BE2C (cell line): ENCODE results near the gene SLC6A8.

ENCODE experiments used
- DNase-seq: peaks from one replicate; pipeline ENCODE4 v3.0.0-alpha.2; 2020
- H3K27me3 ChIP-seq: fragments of 250-450 bp; sonication (Bioruptor Pico); 2 replicates; pipeline ENCODE4 v1.5.1; 2020; ENCODE audit warnings: mild to moderate bottlenecking
- H3K36me3 ChIP-seq: fragments of 250-450 bp; sonication (Bioruptor Pico); 2 replicates; pipeline ENCODE4 v1.5.1; 2020; ENCODE audit warnings: mild to moderate bottlenecking
- H3K4me1 ChIP-seq: fragments of 250-450 bp; sonication (Bioruptor Pico); 2 replicates; pipeline ENCODE4 v1.5.1; 2020
- H3K4me3 ChIP-seq: 2 replicates; pipeline ENCODE4 v1.5.1; 2011; ENCODE audit warnings: low read depth, low read length
- H3K9me3 ChIP-seq: fragments of 250-450 bp; sonication (Bioruptor Pico); 2 replicates; pipeline ENCODE4 v1.5.1; 2020
- CTCF ChIP-seq: IDR thresholded peaks from 2 replicates; pipeline ENCODE4 v1.5.1; 2012; ENCODE audit warnings: mild to moderate bottlenecking, low read depth, low read length

Gene SLC6A8

DNA sequence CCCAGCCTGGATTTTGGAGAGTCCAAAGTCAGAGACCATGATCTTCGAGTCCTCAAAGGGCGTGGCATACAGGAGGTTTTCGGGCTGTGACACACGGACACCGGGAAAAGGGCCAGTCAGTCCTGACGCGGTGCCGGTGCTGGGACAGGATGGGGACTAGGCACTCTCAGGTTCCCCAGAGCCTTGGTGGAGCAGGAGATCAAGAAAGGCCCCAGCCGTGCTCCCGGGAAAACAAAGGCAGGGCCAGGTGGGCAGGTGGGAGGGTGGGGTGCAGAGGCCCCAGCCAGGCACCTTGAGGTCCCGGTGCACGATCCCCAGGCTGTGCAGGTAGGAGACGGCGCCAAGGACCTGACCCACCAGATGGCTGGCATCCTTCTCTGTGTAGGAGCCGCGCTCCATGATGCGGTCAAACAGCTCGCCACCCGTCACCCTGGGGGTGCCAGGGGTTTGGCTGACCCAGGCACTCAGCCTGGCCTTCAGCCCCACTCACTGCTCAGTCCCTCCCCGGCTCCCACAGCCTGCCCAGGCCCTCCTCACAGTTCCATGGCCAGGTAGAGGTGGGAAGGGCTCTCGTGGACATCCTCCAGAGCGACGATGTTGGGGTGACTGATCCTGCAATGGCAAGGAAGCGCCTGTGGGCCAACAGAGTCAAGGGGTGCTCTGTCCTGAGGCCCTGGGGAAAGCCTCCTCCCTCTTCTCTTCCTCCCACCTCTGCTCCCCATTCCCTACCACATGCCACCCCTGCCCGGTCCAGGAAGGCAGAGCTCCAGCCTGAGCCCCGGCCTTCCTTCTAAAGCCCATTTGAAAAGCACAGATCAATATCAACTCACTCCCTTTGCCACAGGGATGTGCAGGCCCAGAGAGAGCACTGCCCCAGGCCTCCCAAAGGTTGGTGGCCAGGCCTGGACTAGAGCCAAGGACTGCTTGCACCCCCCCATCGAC, 15.9 kb upstream of the SLC6A8 start:
- TF ChIP-seq CTCF = no peak
- Histone ChIP-seq H3K4me1 (0 out of 2 replicates have a peak, but pooled peaks cover 3% of the 10 kb centered on the region), H3K4me3 (no peak overlapping the region), H3K27me3 (no peaks in the 10 kb centered on the region), H3K9me3 (no peaks in the 10 kb centered on the region), H3K36me3 (no peaks in the 10 kb centered on the region)
- no peak for DNase-seq

DNA sequence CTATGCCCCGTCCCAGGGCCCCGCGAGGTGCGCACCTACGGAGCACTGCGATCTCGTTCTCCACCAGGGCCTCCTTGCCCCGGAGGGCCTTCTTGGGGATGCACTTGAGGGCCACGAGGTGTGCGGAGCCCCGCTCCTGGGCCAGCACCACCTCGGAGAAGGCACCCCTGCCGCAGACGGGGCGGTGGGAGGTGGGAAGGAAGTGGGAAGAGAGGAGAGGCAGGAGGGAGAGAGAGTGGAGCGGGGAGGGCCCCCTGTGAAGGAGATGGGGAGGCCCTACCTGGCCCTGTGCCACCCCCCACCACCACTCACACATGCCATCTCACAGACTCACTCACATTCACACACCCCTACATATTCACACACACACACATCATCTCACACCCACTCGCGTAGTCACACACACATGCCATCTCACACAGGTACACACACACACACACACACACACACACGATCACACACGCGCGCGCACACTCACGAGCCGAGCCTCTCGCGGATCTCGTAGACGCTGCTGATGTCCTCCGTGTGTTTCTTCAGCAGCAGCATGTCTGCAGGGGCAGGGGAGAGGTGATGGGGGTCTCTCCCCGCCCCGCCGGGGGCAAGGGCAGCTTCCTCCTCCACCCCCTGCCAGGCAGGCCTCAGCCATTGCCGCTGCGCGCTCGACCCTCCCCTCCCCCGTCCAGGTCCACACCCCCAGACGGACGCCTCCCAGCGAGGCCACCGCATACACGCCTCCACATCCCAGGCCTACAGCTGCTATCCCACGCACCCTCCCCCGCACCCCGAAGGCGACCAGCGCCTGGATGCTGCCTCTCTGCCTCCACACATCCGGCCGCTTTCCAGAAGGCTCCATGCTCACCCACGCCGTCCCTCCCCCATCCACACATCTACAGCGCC, 14.9 kb upstream of the SLC6A8 start:
- H3K36me3 ChIP-seq = no peaks in the 10 kb centered on the region
- no peak overlapping the region for H3K4me3 ChIP-seq
- H3K4me1 ChIP-seq = no peaks in the 10 kb centered on the region
- no peak for DNase-seq
- H3K27me3 ChIP-seq = no peaks in the 10 kb centered on the region
- H3K9me3 ChIP-seq = no peaks in the 10 kb centered on the region
- no peak for TF ChIP-seq CTCF

- H3K27me3 ChIP-seq = no peaks in the 10 kb centered on the region
- H3K4me1 ChIP-seq = no peaks in the 10 kb centered on the region
- no peak for DNase-seq
- no peaks in the 10 kb centered on the region for H3K9me3 ChIP-seq
- no peaks in the 10 kb centered on the region for H3K36me3 ChIP-seq
- H3K4me3 ChIP-seq = no peak within 1 kb of the TSS
- TF ChIP-seq CTCF = no peak
Observed at GRCh38 chrX:153673428-153674218, 14.1 kb upstream of the SLC6A8 start, which contains the start of gene PNCK. Gene PNCK (minus strand): TSS chrX:153673813. CDS start chrX:153673076, 737 bp downstream.

GRCh38 chrX:153674219-153674851, 13.4 kb upstream of the SLC6A8 start:
- H3K4me3 ChIP-seq = no peak overlapping the region

More at GRCh38 chrX:153674219-153674851, 13.4 kb upstream of the SLC6A8 start:
- no peak for DNase-seq
- no peaks in the 10 kb centered on the region for H3K9me3 ChIP-seq
- H3K36me3 ChIP-seq = no peaks in the 10 kb centered on the region
- TF ChIP-seq CTCF = no peak
- H3K27me3 ChIP-seq = no peaks in the 10 kb centered on the region
- H3K4me1 ChIP-seq = no peaks in the 10 kb centered on the region
